ENCODE measurements around the gene TMEM200A.

GRCh38 chr6:130337534-130337933, 28.3 kb upstream of the TMEM200A start:
- TF ChIP-seq EZH2 (IDR thresholded peaks at IDR 0.05) (no peak), POLR2AphosphoS5 (IDR thresholded peaks at IDR 0.05; ENCODE audit: borderline replicate concordance, low read depth, low read length) (no peak), FOXP2 (optimal IDR thresholded peaks at IDR 0.05; ENCODE audit: control extremely low read depth, extremely low read length, insufficient read depth) (no peak)

Data from SK-N-MC (cell line).